MG63 (cell line): ENCODE measurements around the gene POLH. TPM values are rescaled to one million over a fixed set of nuclear protein-coding genes. Genes with fewer than 3 reads are reported as not detected.
"Not testable (repeated sequence)": the region's sequence is repeated elsewhere in the genome, so short reads cannot be mapped to it uniquely, and the experiment has no call there.

Experiments used
- DNase-seq: peaks from one replicate; pipeline ENCODE4 v3.0.0-alpha.2; 2020
- H3K27me3 ChIP-seq: fragments of 250-450 bp; sonication (Bioruptor Pico); 2 replicates; pipeline ENCODE4 v1.5.1; 2020; ENCODE audit warnings: mild to moderate bottlenecking, moderate library complexity
- H3K36me3 ChIP-seq: fragments of 250-450 bp; sonication (Bioruptor Pico); 2 replicates; pipeline ENCODE4 v1.5.1; 2020; ENCODE audit warnings: mild to moderate bottlenecking, moderate library complexity
- H3K4me3 ChIP-seq: fragments of 250-450 bp; sonication (Bioruptor Pico); 2 replicates; pipeline ENCODE4 v1.5.1; 2020; ENCODE audit warnings: mild to moderate bottlenecking, moderate library complexity
- H3K9me3 ChIP-seq: fragments of 250-450 bp; sonication (Bioruptor Pico); 2 replicates; pipeline ENCODE4 v1.5.1; 2020; ENCODE audit warnings: mild to moderate bottlenecking, moderate library complexity
- total RNA-seq: library from RNA; depleted of rRNA; stranded (reverse); fragments of >200 nt; shearing (Covaris generic); gene quantifications from 2 replicates; pipeline ENCODE4 v1.2.3, GENCODE V29; 2014; ENCODE audit warnings: low replicate concordance

Gene POLH
- total RNA-seq, 1 experiment from 2014 or later: 10.0 TPM

GRCh38 chr6:43584892-43585570, 9.0 kb downstream of the POLH start:
- Histone ChIP-seq H3K9me3 (no peaks in the 10 kb centered on the region), H3K36me3 (peaks cover 38% of the 10 kb centered on the region), H3K27me3 (no peaks in the 10 kb centered on the region), H3K4me3 (no peak overlapping the region)
- DNase-seq: no peak

- H3K4me3 ChIP-seq: no peak overlapping the region
- DNase-seq: no peak
- no peaks in the 10 kb centered on the region for H3K27me3 ChIP-seq
- H3K9me3 ChIP-seq: no peaks in the 10 kb centered on the region
- peaks cover 39% of the 10 kb centered on the region for H3K36me3 ChIP-seq
Measured at GRCh38 chr6:43588194-43588593, 12.2 kb downstream of the POLH start.

- not testable (repeated sequence) for H3K4me3 ChIP-seq, DNase-seq
- peaks cover 29% of the 10 kb centered on the region for H3K36me3 ChIP-seq
Measured at GRCh38 chr6:43589564-43589963, 13.6 kb downstream of the POLH start.

GRCh38 chr6:43593938-43594337, 18.0 kb downstream of the POLH start:
- Histone ChIP-seq H3K36me3 (peaks cover 10% of the 10 kb centered on the region; the same call in 1 of the 2 replicates), H3K27me3 (no peaks in the 10 kb centered on the region)
- no peak for DNase-seq

More at GRCh38 chr6:43589564-43589963, 13.6 kb downstream of the POLH start:
- H3K9me3 ChIP-seq, H3K27me3 ChIP-seq: not testable (repeated sequence)

GRCh38 chr6:43600595-43600994, 24.6 kb downstream of the POLH start:
- H3K9me3 ChIP-seq: no peaks in the 10 kb centered on the region
- no peaks in the 10 kb centered on the region for H3K27me3 ChIP-seq
- no peak overlapping the region for H3K4me3 ChIP-seq
- no peak for DNase-seq
- H3K36me3 ChIP-seq: peaks cover 17% of the 10 kb centered on the region

More at GRCh38 chr6:43593938-43594337, 18.0 kb downstream of the POLH start:
- H3K9me3 ChIP-seq: no peaks in the 10 kb centered on the region
- no peak overlapping the region for H3K4me3 ChIP-seq

GRCh38 chr6:43604174-43604573, 28.2 kb downstream of the POLH start:
- DNase-seq: no peak
- H3K4me3 ChIP-seq: no peak overlapping the region
- peaks cover 27% of the 10 kb centered on the region for H3K36me3 ChIP-seq
- no peaks in the 10 kb centered on the region for H3K27me3 ChIP-seq
- H3K9me3 ChIP-seq: no peaks in the 10 kb centered on the region

- no peak overlapping the region for H3K4me3 ChIP-seq
- H3K36me3 ChIP-seq: peaks cover 33% of the 10 kb centered on the region
- DNase-seq: no peak
Measured at GRCh38 chr6:43606019-43606418, 30.0 kb downstream of the POLH start.

GRCh38 chr6:43608310-43608763, 32.4 kb downstream of the POLH start:
- H3K27me3 ChIP-seq: no peaks in the 10 kb centered on the region
- peaks cover 34% of the 10 kb centered on the region for H3K36me3 ChIP-seq
- no peaks in the 10 kb centered on the region for H3K9me3 ChIP-seq
- peak; percentile 40 for DNase-seq
- no peak overlapping the region for H3K4me3 ChIP-seq

More at GRCh38 chr6:43606019-43606418, 30.0 kb downstream of the POLH start:
- H3K27me3 ChIP-seq: no peaks in the 10 kb centered on the region
- H3K9me3 ChIP-seq: no peaks in the 10 kb centered on the region

- H3K36me3 ChIP-seq: peaks cover 37% of the 10 kb centered on the region
Measured at GRCh38 chr6:43608807-43609206, 32.8 kb downstream of the POLH start.

GRCh38 chr6:43609402-43609801, 33.4 kb downstream of the POLH start:
- no peak for DNase-seq
- no peaks in the 10 kb centered on the region for H3K9me3 ChIP-seq
- H3K4me3 ChIP-seq: no peak overlapping the region
- H3K27me3 ChIP-seq: no peaks in the 10 kb centered on the region
- peaks cover 37% of the 10 kb centered on the region for H3K36me3 ChIP-seq

More at GRCh38 chr6:43608807-43609206, 32.8 kb downstream of the POLH start:
- no peak for DNase-seq
- Histone ChIP-seq H3K4me3 (no peak overlapping the region), H3K9me3 (no peaks in the 10 kb centered on the region), H3K27me3 (no peaks in the 10 kb centered on the region)

GRCh38 chr6:43610431-43610830, 34.4 kb downstream of the POLH start:
- H3K27me3 ChIP-seq: no peaks in the 10 kb centered on the region
- no peak for DNase-seq
- H3K4me3 ChIP-seq: no peak overlapping the region
- H3K36me3 ChIP-seq: peaks cover 34% of the 10 kb centered on the region
- no peaks in the 10 kb centered on the region for H3K9me3 ChIP-seq

- Histone ChIP-seq H3K9me3 (no peaks in the 10 kb centered on the region), H3K36me3 (peaks cover 23% of the 10 kb centered on the region), H3K4me3 (no peak overlapping the region), H3K27me3 (no peaks in the 10 kb centered on the region)
- no peak for DNase-seq
Measured at GRCh38 chr6:43613721-43614395, 37.9 kb downstream of the POLH start.

GRCh38 chr6:43614396-43614730, 38.4 kb downstream of the POLH start:
- peaks cover 23% of the 10 kb centered on the region for H3K36me3 ChIP-seq
- no peak for DNase-seq
- no peak overlapping the region for H3K4me3 ChIP-seq
- no peaks in the 10 kb centered on the region for H3K9me3 ChIP-seq
- H3K27me3 ChIP-seq: no peaks in the 10 kb centered on the region

GRCh38 chr6:43616725-43617472, 40.9 kb downstream of the POLH start:
- no peaks in the 10 kb centered on the region for H3K27me3 ChIP-seq
- H3K4me3 ChIP-seq: no peak overlapping the region
- peaks cover 14% of the 10 kb centered on the region for H3K36me3 ChIP-seq
- H3K9me3 ChIP-seq: no peaks in the 10 kb centered on the region
- DNase-seq: no peak

GRCh38 chr6:43621078-43621835, 45.3 kb downstream of the POLH start:
- Histone ChIP-seq H3K36me3 (peaks cover 14% of the 10 kb centered on the region), H3K9me3 (no peaks in the 10 kb centered on the region), H3K4me3 (no peak overlapping the region), H3K27me3 (no peaks in the 10 kb centered on the region)
- no peak for DNase-seq

GRCh38 chr6:43621836-43622180, 45.8 kb downstream of the POLH start:
- DNase-seq: no peak
- Histone ChIP-seq H3K9me3 (no peaks in the 10 kb centered on the region), H3K36me3 (peaks cover 14% of the 10 kb centered on the region), H3K4me3 (no peak overlapping the region), H3K27me3 (no peaks in the 10 kb centered on the region)

GRCh38 chr6:43622541-43622940, 46.6 kb downstream of the POLH start:
- H3K27me3 ChIP-seq: no peaks in the 10 kb centered on the region
- DNase-seq: no peak
- peaks cover 14% of the 10 kb centered on the region for H3K36me3 ChIP-seq
- no peak overlapping the region for H3K4me3 ChIP-seq
- H3K9me3 ChIP-seq: no peaks in the 10 kb centered on the region
